Measurements from ENCODE around the gene ATP5MG. TPM values are rescaled to one million over a fixed set of nuclear protein-coding genes. Genes with fewer than 3 reads are reported as not detected.

The ATP5MG gene
- total and polyA plus RNA-seq, 5 donors from 2014 or later: 154 to 706 (median 676) TPM

- H3K27me3 ChIP-seq (ENCODE audit: control insufficient read depth, insufficient read depth, low read length): no peaks in the 10 kb centered on the region
- Mint-ChIP-seq H3K27ac (no peak overlapping the region), H3K4me1 (peaks cover 0 to 6% (median 2%) of the 10 kb centered on the region in 4 donors), H3K27me3 (no peaks in the 10 kb centered on the region), H3K9me3 (no peaks in the 10 kb centered on the region), H3K36me3 (peaks cover 76% of the 10 kb centered on the region), H3K4me3 (no peak overlapping the region)
- no peak for ATAC-seq (ENCODE audit: low read depth in 2 of 2)
- no peaks in the 10 kb centered on the region for H3K9me3 ChIP-seq (ENCODE audit: control insufficient read depth in 2 of 2, low read length in 2 of 2)
- H3K4me3 ChIP-seq (ENCODE audit: low read depth, low read length): no peak overlapping the region
- no peak for DNase-seq
- no peak overlapping the region for H3K27ac ChIP-seq (ENCODE audit: insufficient read depth, low read length, poor library complexity, severe bottlenecking)
- H3K4me1 ChIP-seq (ENCODE audit: control insufficient read depth, insufficient read depth, low read length, poor library complexity, severe bottlenecking): no peaks in the 10 kb centered on the region
- peaks cover 92% of the 10 kb centered on the region for H3K36me3 ChIP-seq (ENCODE audit: control insufficient read depth, insufficient read depth, low read length)
Observed at GRCh38 chr11:118373263-118373662, 28.1 kb upstream of the ATP5MG start.

DNA sequence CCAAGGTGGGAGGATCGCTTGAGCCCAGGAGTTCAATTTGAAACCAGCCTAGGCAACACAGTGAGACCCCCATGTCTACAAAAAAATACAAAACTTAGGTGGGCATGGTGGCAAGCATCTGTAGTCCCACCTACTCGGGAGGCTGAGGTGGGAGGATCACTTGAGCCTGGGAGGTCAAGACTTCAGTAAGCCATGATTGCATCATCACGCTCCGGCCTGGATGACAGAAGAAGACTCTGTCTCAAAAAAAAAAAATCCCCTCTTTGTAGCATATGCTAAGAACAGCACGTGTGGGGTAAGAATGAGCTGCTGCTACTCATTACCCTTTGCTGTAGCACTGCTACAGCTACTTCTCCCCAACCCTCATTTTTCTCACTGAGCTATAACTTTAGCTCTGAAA, 27.5 kb upstream of the ATP5MG start:
- peaks cover 0 to 6% (median 2%) of the 10 kb centered on the region in 4 donors for H3K4me1 Mint-ChIP-seq
- no peaks in the 10 kb centered on the region for H3K9me3 Mint-ChIP-seq
- ATAC-seq (ENCODE audit: low read depth in 2 of 2) (no peak), DNase-seq (no peak)
- no peaks in the 10 kb centered on the region for H3K9me3 ChIP-seq (ENCODE audit: control insufficient read depth in 2 of 2, low read length in 2 of 2)
- H3K27me3 ChIP-seq (ENCODE audit: control insufficient read depth, insufficient read depth, low read length): no peaks in the 10 kb centered on the region
- peak overlapping the region in 1 of 3 donors; percentile 46 for H3K27ac Mint-ChIP-seq
- peaks cover 92% of the 10 kb centered on the region for H3K36me3 ChIP-seq (ENCODE audit: control insufficient read depth, insufficient read depth, low read length)
- peaks cover 74% of the 10 kb centered on the region for H3K36me3 Mint-ChIP-seq
- no peak overlapping the region for H3K4me3 ChIP-seq (ENCODE audit: low read depth, low read length)
- H3K27ac ChIP-seq (ENCODE audit: insufficient read depth, low read length, poor library complexity, severe bottlenecking): no peak overlapping the region
- H3K27me3 Mint-ChIP-seq: no peaks in the 10 kb centered on the region
- no peak overlapping the region for H3K4me3 Mint-ChIP-seq
- H3K4me1 ChIP-seq (ENCODE audit: control insufficient read depth, insufficient read depth, low read length, poor library complexity, severe bottlenecking): no peaks in the 10 kb centered on the region

GRCh38 chr11:118374729-118375128, 26.7 kb upstream of the ATP5MG start:
- no peaks in the 10 kb centered on the region for H3K27me3 Mint-ChIP-seq
- H3K4me3 ChIP-seq (ENCODE audit: low read depth, low read length): no peak overlapping the region
- peaks cover 0 to 6% (median 2%) of the 10 kb centered on the region in 4 donors for H3K4me1 Mint-ChIP-seq
- peaks cover 72% of the 10 kb centered on the region for H3K36me3 Mint-ChIP-seq
- H3K4me3 Mint-ChIP-seq: no peak overlapping the region
- no peak for DNase-seq
- no peak overlapping the region for H3K27ac Mint-ChIP-seq
- no peaks in the 10 kb centered on the region for H3K9me3 Mint-ChIP-seq
- H3K36me3 ChIP-seq (ENCODE audit: control insufficient read depth, insufficient read depth, low read length): peaks cover 92% of the 10 kb centered on the region
- H3K27ac ChIP-seq (ENCODE audit: insufficient read depth, low read length, poor library complexity, severe bottlenecking): no peak overlapping the region
- no peaks in the 10 kb centered on the region for H3K27me3 ChIP-seq (ENCODE audit: control insufficient read depth, insufficient read depth, low read length)
- no peaks in the 10 kb centered on the region for H3K9me3 ChIP-seq (ENCODE audit: control insufficient read depth in 2 of 2, low read length in 2 of 2)
- H3K4me1 ChIP-seq (ENCODE audit: control insufficient read depth, insufficient read depth, low read length, poor library complexity, severe bottlenecking): no peaks in the 10 kb centered on the region
- no peak for ATAC-seq (ENCODE audit: low read depth in 2 of 2)

- Histone ChIP-seq H3K27ac (ENCODE audit: insufficient read depth, low read length, poor library complexity, severe bottlenecking) (no peak overlapping the region), H3K4me3 (ENCODE audit: low read depth, low read length) (no peak overlapping the region), H3K4me1 (ENCODE audit: control insufficient read depth, insufficient read depth, low read length, poor library complexity, severe bottlenecking) (no peaks in the 10 kb centered on the region), H3K27me3 (ENCODE audit: control insufficient read depth, insufficient read depth, low read length) (no peaks in the 10 kb centered on the region), H3K9me3 (ENCODE audit: control insufficient read depth in 2 of 2, low read length in 2 of 2) (no peaks in the 10 kb centered on the region), H3K36me3 (ENCODE audit: control insufficient read depth, insufficient read depth, low read length) (peaks cover 93% of the 10 kb centered on the region)
- no peaks in the 10 kb centered on the region for H3K27me3 Mint-ChIP-seq
- H3K27ac Mint-ChIP-seq: peak overlapping the region; percentile 17 to 49 (median 32)
- H3K4me1 Mint-ChIP-seq: peaks cover 0 to 6% (median 2%) of the 10 kb centered on the region in 4 donors
- H3K36me3 Mint-ChIP-seq: peaks cover 64% of the 10 kb centered on the region
- no peak for ATAC-seq (ENCODE audit: low read depth in 2 of 2)
- no peak for DNase-seq
- H3K9me3 Mint-ChIP-seq: no peaks in the 10 kb centered on the region
- H3K4me3 Mint-ChIP-seq: no peak overlapping the region
Observed at GRCh38 chr11:118375978-118376377, 25.4 kb upstream of the ATP5MG start.

DNA sequence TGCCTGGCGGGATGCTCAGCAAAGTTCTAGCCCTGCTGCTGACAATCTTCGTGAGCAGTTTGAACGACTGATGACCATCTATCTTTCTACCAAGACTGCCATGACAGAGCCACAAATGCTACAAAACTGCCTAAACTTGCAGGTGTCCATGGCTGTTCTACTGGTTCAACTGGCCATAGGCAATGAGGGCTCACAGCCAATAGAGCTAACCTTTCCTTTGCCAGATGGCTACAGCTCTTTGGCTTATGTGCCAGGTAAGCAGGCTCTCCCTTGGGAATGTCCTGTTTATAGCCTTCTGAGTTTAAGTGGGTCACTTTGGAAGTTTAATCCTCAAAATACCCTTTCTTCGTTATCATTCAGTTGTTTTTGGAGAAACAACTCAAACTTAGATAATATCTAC, 21.9 kb upstream of the ATP5MG start:
- H3K36me3 Mint-ChIP-seq: peaks cover 43% of the 10 kb centered on the region
- H3K27ac ChIP-seq (ENCODE audit: insufficient read depth, low read length, poor library complexity, severe bottlenecking): no peak overlapping the region
- DNase-seq (no peak), ATAC-seq (ENCODE audit: low read depth in 2 of 2) (no peak)
- no peaks in the 10 kb centered on the region for H3K9me3 ChIP-seq (ENCODE audit: control insufficient read depth in 2 of 2, low read length in 2 of 2)
- H3K4me1 Mint-ChIP-seq: peaks cover 0 to 4% (median 0%) of the 10 kb centered on the region in 4 donors
- no peaks in the 10 kb centered on the region for H3K27me3 Mint-ChIP-seq
- peak overlapping the region in 1 of 3 donors; percentile 20 for H3K27ac Mint-ChIP-seq
- peaks cover 94% of the 10 kb centered on the region for H3K36me3 ChIP-seq (ENCODE audit: control insufficient read depth, insufficient read depth, low read length)
- H3K9me3 Mint-ChIP-seq: no peaks in the 10 kb centered on the region
- no peak overlapping the region for H3K4me3 ChIP-seq (ENCODE audit: low read depth, low read length)
- no peak overlapping the region for H3K4me3 Mint-ChIP-seq
- H3K27me3 ChIP-seq (ENCODE audit: control insufficient read depth, insufficient read depth, low read length): no peaks in the 10 kb centered on the region
- no peaks in the 10 kb centered on the region for H3K4me1 ChIP-seq (ENCODE audit: control insufficient read depth, insufficient read depth, low read length, poor library complexity, severe bottlenecking)

- Mint-ChIP-seq H3K36me3 (peaks cover 37% of the 10 kb centered on the region), H3K9me3 (no peaks in the 10 kb centered on the region), H3K27ac (no peak overlapping the region), H3K4me3 (no peak overlapping the region), H3K27me3 (no peaks in the 10 kb centered on the region), H3K4me1 (peaks cover 0 to 4% (median 0%) of the 10 kb centered on the region in 4 donors)
- no peaks in the 10 kb centered on the region for H3K4me1 ChIP-seq (ENCODE audit: control insufficient read depth, insufficient read depth, low read length, poor library complexity, severe bottlenecking)
- no peaks in the 10 kb centered on the region for H3K9me3 ChIP-seq (ENCODE audit: control insufficient read depth in 2 of 2, low read length in 2 of 2)
- H3K27me3 ChIP-seq (ENCODE audit: control insufficient read depth, insufficient read depth, low read length): no peaks in the 10 kb centered on the region
- DNase-seq (no peak), ATAC-seq (ENCODE audit: low read depth in 2 of 2) (no peak)
- H3K4me3 ChIP-seq (ENCODE audit: low read depth, low read length): no peak overlapping the region
- H3K36me3 ChIP-seq (ENCODE audit: control insufficient read depth, insufficient read depth, low read length): peaks cover 96% of the 10 kb centered on the region
- no peak overlapping the region for H3K27ac ChIP-seq (ENCODE audit: insufficient read depth, low read length, poor library complexity, severe bottlenecking)
Observed at GRCh38 chr11:118380571-118380970, 20.8 kb upstream of the ATP5MG start.

GRCh38 chr11:118382954-118383353, 18.5 kb upstream of the ATP5MG start:
- ATAC-seq (ENCODE audit: low read depth in 2 of 2): no peak
- no peak overlapping the region for H3K27ac ChIP-seq (ENCODE audit: insufficient read depth, low read length, poor library complexity, severe bottlenecking)
- DNase-seq: no peak

GRCh38 chr11:118383657-118384056, 17.7 kb upstream of the ATP5MG start:
- Mint-ChIP-seq H3K9me3 (no peaks in the 10 kb centered on the region), H3K4me3 (no peak overlapping the region), H3K27me3 (no peaks in the 10 kb centered on the region), H3K4me1 (peaks cover 0 to 4% (median 0%) of the 10 kb centered on the region in 4 donors), H3K36me3 (peaks cover 36% of the 10 kb centered on the region), H3K27ac (no peak overlapping the region)
- Histone ChIP-seq H3K9me3 (ENCODE audit: control insufficient read depth in 2 of 2, low read length in 2 of 2) (no peaks in the 10 kb centered on the region), H3K4me1 (ENCODE audit: control insufficient read depth, insufficient read depth, low read length, poor library complexity, severe bottlenecking) (no peaks in the 10 kb centered on the region), H3K4me3 (ENCODE audit: low read depth, low read length) (no peak overlapping the region), H3K27ac (ENCODE audit: insufficient read depth, low read length, poor library complexity, severe bottlenecking) (no peak overlapping the region), H3K36me3 (ENCODE audit: control insufficient read depth, insufficient read depth, low read length) (peaks cover 99% of the 10 kb centered on the region), H3K27me3 (ENCODE audit: control insufficient read depth, insufficient read depth, low read length) (no peaks in the 10 kb centered on the region)
- no peak for DNase-seq
- ATAC-seq (ENCODE audit: low read depth in 2 of 2): no peak

More at GRCh38 chr11:118382954-118383353, 18.5 kb upstream of the ATP5MG start:
- Histone ChIP-seq H3K27me3 (ENCODE audit: control insufficient read depth, insufficient read depth, low read length) (no peaks in the 10 kb centered on the region), H3K4me3 (ENCODE audit: low read depth, low read length) (no peak overlapping the region), H3K36me3 (ENCODE audit: control insufficient read depth, insufficient read depth, low read length) (peaks cover 99% of the 10 kb centered on the region), H3K9me3 (ENCODE audit: control insufficient read depth in 2 of 2, low read length in 2 of 2) (no peaks in the 10 kb centered on the region), H3K4me1 (ENCODE audit: control insufficient read depth, insufficient read depth, low read length, poor library complexity, severe bottlenecking) (no peaks in the 10 kb centered on the region)
- peak overlapping the region in 1 of 3 donors; percentile 15 for H3K27ac Mint-ChIP-seq
- no peaks in the 10 kb centered on the region for H3K9me3 Mint-ChIP-seq
- H3K27me3 Mint-ChIP-seq: no peaks in the 10 kb centered on the region
- no peak overlapping the region for H3K4me3 Mint-ChIP-seq
- H3K36me3 Mint-ChIP-seq: peaks cover 39% of the 10 kb centered on the region
- peaks cover 0 to 4% (median 0%) of the 10 kb centered on the region in 4 donors for H3K4me1 Mint-ChIP-seq
